Stimulated activated CD8-positive, alpha-beta memory T cell treated with anti-CD3 and anti-CD28 coated beads, Interleukin-4, amount 100 ng/mL, for 1 hour (primary cell): ENCODE measurements around the gene SLMAP.
"Not testable (repeated sequence)": the region's sequence is repeated elsewhere in the genome, so short reads cannot be mapped to it uniquely, and the experiment has no call there.

Source experiments
- DNase-seq, 2 donors: peaks; one replicate each; pipeline ENCODE4 v3.0.0-alpha.2; 2020; ENCODE audit warnings: low read depth in 2 of 2, low spot score in 1 of 2

SLMAP gene

GRCh38 chr3:57826952-57827723, 71.0 kb downstream of the SLMAP start:
- no peak for DNase-seq

GRCh38 chr3:57827757-57828156, 71.6 kb downstream of the SLMAP start:
- no peak for DNase-seq

- DNase-seq: no peak
Measured at GRCh38 chr3:57832486-57832885, 76.4 kb downstream of the SLMAP start.

- no peak for DNase-seq
Measured at GRCh38 chr3:57832900-57833313, 76.8 kb downstream of the SLMAP start.

- DNase-seq: no peak
Measured at GRCh38 chr3:57833763-57834162, 77.7 kb downstream of the SLMAP start.

GRCh38 chr3:57837686-57838085, 81.6 kb downstream of the SLMAP start:
- no peak for DNase-seq

- no peak for DNase-seq
Measured at GRCh38 chr3:57838627-57839026, 82.5 kb downstream of the SLMAP start.

GRCh38 chr3:57840473-57840872, 84.4 kb downstream of the SLMAP start:
- DNase-seq: no peak

GRCh38 chr3:57841818-57842217, 85.7 kb downstream of the SLMAP start:
- no peak for DNase-seq

- DNase-seq: no peak
Measured at GRCh38 chr3:57848177-57848738, 92.1 kb downstream of the SLMAP start.

- DNase-seq: no peak
Measured at GRCh38 chr3:57851304-57851703, 95.2 kb downstream of the SLMAP start.

- DNase-seq: no peak
Measured at GRCh38 chr3:57852896-57853295, 96.8 kb downstream of the SLMAP start.

GRCh38 chr3:57855281-57855680, 99.2 kb downstream of the SLMAP start:
- DNase-seq: no peak

- DNase-seq: no peak
Measured at GRCh38 chr3:57855943-57856342, 99.8 kb downstream of the SLMAP start.

GRCh38 chr3:57856675-57857074, 100.6 kb downstream of the SLMAP start:
- no peak for DNase-seq

- DNase-seq: no peak
Measured at GRCh38 chr3:57862894-57863293, 106.8 kb downstream of the SLMAP start.

- DNase-seq: no peak
Measured at GRCh38 chr3:57863380-57863779, 107.3 kb downstream of the SLMAP start.

- DNase-seq: no peak
Measured at GRCh38 chr3:57864853-57865252, 108.7 kb downstream of the SLMAP start.

GRCh38 chr3:57869110-57869509, 113.0 kb downstream of the SLMAP start:
- DNase-seq: not testable (repeated sequence)

GRCh38 chr3:57872606-57873005, 116.5 kb downstream of the SLMAP start:
- no peak for DNase-seq

- DNase-seq: no peak
Measured at GRCh38 chr3:57876632-57877031, 120.5 kb downstream of the SLMAP start.

- DNase-seq: no peak
Measured at GRCh38 chr3:57877116-57877515, 121.0 kb downstream of the SLMAP start.

GRCh38 chr3:57884436-57884835, 128.3 kb downstream of the SLMAP start:
- not testable (repeated sequence) for DNase-seq
